Suprapubic skin (tissue), 4 donors: ENCODE data around the gene DAGLA. TPM values are rescaled to one million over a fixed set of nuclear protein-coding genes. Genes with fewer than 3 reads are reported as not detected.
A peak's percentile ranks its signal among the peaks of the same experiment; 100 is the strongest.

Experiments used
- DNase-seq, 2 donors: peaks; one replicate each; pipeline ENCODE4 v3.0.0-alpha.2; 2019; ENCODE audit warnings: low spot score in 2 of 2
- H3K27ac ChIP-seq: fragments of 200-600 bp; sonication (generic); one replicate; pipeline ENCODE4 v1.5.1; 2019
- H3K27me3 ChIP-seq: fragments of 200-600 bp; sonication (generic); one replicate; pipeline ENCODE4 v1.5.1; 2019
- H3K36me3 ChIP-seq: fragments of 200-600 bp; sonication (generic); one replicate; pipeline ENCODE4 v1.5.1; 2019
- H3K4me1 ChIP-seq: fragments of 200-600 bp; sonication (generic); one replicate; pipeline ENCODE4 v1.5.1; 2019
- H3K4me3 ChIP-seq: fragments of 200-600 bp; sonication (generic); one replicate; pipeline ENCODE4 v1.5.1; 2019; ENCODE audit warnings: mild to moderate bottlenecking
- H3K9me3 ChIP-seq: fragments of 200-600 bp; sonication (generic); one replicate; pipeline ENCODE4 v1.5.1; 2019
- EP300 ChIP-seq: sonication (generic); formaldehyde crosslinking; IDR thresholded peaks from one replicate; pipeline ENCODE4 v1.6.1; 2017; ENCODE audit warnings: antibody characterized with exemption
- POLR2A ChIP-seq, 2 donors: fragments of 450-650 bp; IDR thresholded peaks; one replicate each; pipeline ENCODE4 v1.6.1; 2017; ENCODE audit warnings: antibody characterized with exemption in 2 of 2, mild to moderate bottlenecking in 2 of 2, moderate library complexity in 2 of 2
- POLR2AphosphoS5 ChIP-seq, 3 donors: sonication (generic); formaldehyde crosslinking; IDR thresholded peaks; one replicate each; pipeline ENCODE4 v1.6.1; 2017; ENCODE audit warnings: antibody characterized with exemption in 3 of 3
- WGBS: methylation state at CpG from one replicate; pipeline ENCODE4 v1.1.5; 2018; 5-methylcytosine and 5-hydroxymethylcytosine counted together
- total RNA-seq, 4 donors: library from RNA; depleted of rRNA; stranded (reverse); fragments of >200 nt; gene quantifications; one replicate each; pipeline ENCODE4 v1.1.0, GENCODE V29; 2016
- TF ChIP-seq, protein P1 (sequence below), 2 donors: fragments of 200-600 bp in 1 of 2; fragments of 450-650 bp in 1 of 2; sonication (generic) in 1 of 2; IDR thresholded peaks; one replicate each; pipeline ENCODE4 v1.5.1; 2016 to 2019; ENCODE audit warnings: antibody characterized with exemption in 2 of 2, mild to moderate bottlenecking in 1 of 2, moderate library complexity in 1 of 2

The DAGLA gene
- total RNA-seq, 4 donors from 2014 or later, result 0.64 to 1.2 (median 0.87) TPM

DNA sequence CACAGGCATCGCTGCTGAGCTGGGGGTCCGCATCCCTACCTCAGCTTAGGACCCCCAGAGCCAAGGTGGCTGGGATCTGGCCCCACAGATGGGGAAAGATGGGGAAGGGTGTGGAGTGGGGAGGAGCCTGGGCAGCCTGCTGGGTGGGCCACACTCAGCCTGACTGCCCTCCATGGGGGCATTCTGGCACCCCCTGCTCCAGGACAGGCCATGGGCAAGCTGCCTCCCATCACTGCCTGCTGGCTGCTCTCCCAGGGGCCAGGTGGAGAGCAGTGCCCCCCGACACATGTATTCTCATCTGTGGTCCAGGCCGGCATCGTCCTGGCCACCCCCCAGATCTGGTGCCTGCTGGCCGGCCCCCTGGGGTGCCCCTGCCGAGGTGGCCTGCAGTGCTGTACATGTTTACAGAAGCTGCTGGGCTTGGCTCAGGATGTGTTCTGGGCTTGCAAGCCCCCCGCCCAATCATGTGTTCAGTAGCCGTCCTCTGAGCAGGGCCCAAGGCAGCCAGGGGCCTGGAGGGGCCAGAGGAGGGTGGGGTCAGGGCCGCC, 64.5 kb downstream of the DAGLA start:
- Histone ChIP-seq H3K4me1 (peaks cover 10% of the 10 kb centered on the region), H3K27me3 (no peaks in the 10 kb centered on the region), H3K4me3 (no peak overlapping the region), H3K27ac (no peak overlapping the region), H3K36me3 (peaks cover 32% of the 10 kb centered on the region), H3K9me3 (no peaks in the 10 kb centered on the region)
- no peak for DNase-seq
- 87% methylated on average over 3 of the region's 10 CpGs for WGBS
- TF ChIP-seq EP300, result no peak

DNA sequence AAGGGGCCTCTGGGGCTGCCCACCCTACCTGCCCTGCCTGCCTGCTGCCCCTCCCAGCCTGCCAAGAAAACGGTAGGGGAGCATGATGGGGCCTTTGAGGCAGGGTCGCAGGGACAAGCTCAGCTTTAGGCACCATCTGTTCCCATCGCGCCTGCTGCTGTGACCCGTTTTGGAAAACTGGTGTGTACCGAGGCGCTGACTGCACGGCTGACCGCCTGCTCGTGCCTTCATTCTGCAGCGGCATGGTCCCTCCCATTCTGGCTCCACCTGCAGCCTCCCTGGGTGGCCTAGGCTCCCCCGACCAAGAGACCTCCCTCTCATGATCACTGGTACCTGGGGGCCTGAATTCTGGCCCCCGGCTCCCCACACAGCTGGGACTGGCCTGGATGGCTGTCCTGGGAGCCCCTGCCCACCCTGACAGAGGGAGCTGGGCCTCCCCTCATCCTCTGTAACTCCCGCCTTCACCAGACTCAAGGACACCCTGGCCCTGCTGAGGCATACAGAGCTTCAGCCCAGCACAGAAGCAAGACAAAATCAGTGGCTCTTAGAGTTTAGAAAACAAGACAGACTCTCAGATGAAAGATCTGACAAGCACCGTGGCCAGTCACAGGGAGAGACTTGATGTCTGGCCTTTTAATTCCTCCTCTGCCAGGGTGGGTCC, 65.7 kb downstream of the DAGLA start:
- 70% methylated on average over 7 of the region's 15 CpGs for WGBS
- no peak overlapping the region for H3K4me3 ChIP-seq
- TF ChIP-seq POLR2A (IDR thresholded peaks at IDR 0.05) (no peak), POLR2AphosphoS5 (IDR thresholded peaks at IDR 0.05) (no peak), EP300 (no peak)
- TF ChIP-seq, protein P1, sequence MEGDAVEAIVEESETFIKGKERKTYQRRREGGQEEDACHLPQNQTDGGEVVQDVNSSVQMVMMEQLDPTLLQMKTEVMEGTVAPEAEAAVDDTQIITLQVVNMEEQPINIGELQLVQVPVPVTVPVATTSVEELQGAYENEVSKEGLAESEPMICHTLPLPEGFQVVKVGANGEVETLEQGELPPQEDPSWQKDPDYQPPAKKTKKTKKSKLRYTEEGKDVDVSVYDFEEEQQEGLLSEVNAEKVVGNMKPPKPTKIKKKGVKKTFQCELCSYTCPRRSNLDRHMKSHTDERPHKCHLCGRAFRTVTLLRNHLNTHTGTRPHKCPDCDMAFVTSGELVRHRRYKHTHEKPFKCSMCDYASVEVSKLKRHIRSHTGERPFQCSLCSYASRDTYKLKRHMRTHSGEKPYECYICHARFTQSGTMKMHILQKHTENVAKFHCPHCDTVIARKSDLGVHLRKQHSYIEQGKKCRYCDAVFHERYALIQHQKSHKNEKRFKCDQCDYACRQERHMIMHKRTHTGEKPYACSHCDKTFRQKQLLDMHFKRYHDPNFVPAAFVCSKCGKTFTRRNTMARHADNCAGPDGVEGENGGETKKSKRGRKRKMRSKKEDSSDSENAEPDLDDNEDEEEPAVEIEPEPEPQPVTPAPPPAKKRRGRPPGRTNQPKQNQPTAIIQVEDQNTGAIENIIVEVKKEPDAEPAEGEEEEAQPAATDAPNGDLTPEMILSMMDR (IDR thresholded peaks at IDR 0.05), result no peak
- peaks cover 24% of the 10 kb centered on the region for H3K36me3 ChIP-seq
- H3K27ac ChIP-seq, result no peak overlapping the region
- H3K9me3 ChIP-seq, result no peaks in the 10 kb centered on the region
- H3K27me3 ChIP-seq, result no peaks in the 10 kb centered on the region
- no peak for DNase-seq
- H3K4me1 ChIP-seq, result peaks cover 10% of the 10 kb centered on the region

GRCh38 chr11:61746442-61747191, 66.4 kb downstream of the DAGLA start:
- no peak overlapping the region for H3K4me3 ChIP-seq
- no peaks in the 10 kb centered on the region for H3K27me3 ChIP-seq
- WGBS, result 79% methylated on average over 19 of the region's 19 CpGs
- no peak overlapping the region for H3K27ac ChIP-seq
- peaks cover 19% of the 10 kb centered on the region for H3K36me3 ChIP-seq
- peaks cover 10% of the 10 kb centered on the region for H3K4me1 ChIP-seq
- DNase-seq, result no peak
- TF ChIP-seq POLR2AphosphoS5 (IDR thresholded peaks at IDR 0.05) (no peak), POLR2A (IDR thresholded peaks at IDR 0.05) (no peak), EP300 (no peak)
- TF ChIP-seq, protein P1 (IDR thresholded peaks at IDR 0.05), result no peak
- H3K9me3 ChIP-seq, result no peaks in the 10 kb centered on the region

DNA sequence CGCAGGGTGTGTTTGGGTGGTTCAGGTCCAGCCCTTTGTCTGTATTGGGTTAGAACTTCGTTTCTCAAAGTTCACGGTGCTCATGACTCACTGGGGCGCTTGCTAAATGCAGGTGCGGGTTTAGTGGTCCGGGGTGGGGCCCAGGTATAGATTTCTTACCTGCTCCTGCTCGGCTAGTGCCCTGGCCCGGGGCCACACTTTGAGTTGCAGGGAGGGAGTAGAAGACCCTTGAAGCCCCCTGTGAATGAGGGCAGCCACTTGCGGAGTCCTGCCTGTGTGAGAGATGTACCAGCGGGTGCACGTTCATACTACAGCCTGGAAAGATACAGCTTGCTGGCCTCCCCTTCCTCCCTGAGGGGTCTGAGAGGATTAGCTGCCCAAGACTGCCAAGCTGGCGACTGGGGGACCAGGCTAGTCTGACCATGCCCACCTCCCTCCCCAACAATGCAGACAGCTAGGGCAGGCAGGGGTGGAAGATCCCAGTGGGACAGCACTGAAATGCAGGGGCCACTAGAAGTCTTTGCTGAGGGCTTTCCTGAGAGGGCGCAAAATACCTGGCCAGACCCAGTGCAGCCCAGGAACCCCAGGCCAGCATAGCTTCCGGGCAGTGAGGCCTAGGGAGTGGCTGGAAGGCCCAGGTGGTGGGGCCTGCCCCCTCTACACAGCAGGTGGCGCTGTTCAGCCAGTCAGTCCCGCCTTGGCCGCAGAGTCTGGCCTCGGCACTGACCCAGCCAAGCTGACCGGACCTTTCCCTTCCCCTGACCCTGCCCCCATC, 67.2 kb downstream of the DAGLA start:
- WGBS, result 76% methylated on average over 9 of the region's 19 CpGs
- DNase-seq, result peak in 1 of 2 donors; percentile 80
- H3K27ac ChIP-seq, result no peak overlapping the region
- no peak for TF ChIP-seq POLR2A (IDR thresholded peaks at IDR 0.05)
- TF ChIP-seq, protein P1 (IDR thresholded peaks at IDR 0.05), result peak; percentile 51 to 87
- H3K4me3 ChIP-seq, result no peak overlapping the region
- no peaks in the 10 kb centered on the region for H3K27me3 ChIP-seq
- peaks cover 15% of the 10 kb centered on the region for H3K36me3 ChIP-seq
- peaks cover 16% of the 10 kb centered on the region for H3K4me1 ChIP-seq
- no peaks in the 10 kb centered on the region for H3K9me3 ChIP-seq

DNA sequence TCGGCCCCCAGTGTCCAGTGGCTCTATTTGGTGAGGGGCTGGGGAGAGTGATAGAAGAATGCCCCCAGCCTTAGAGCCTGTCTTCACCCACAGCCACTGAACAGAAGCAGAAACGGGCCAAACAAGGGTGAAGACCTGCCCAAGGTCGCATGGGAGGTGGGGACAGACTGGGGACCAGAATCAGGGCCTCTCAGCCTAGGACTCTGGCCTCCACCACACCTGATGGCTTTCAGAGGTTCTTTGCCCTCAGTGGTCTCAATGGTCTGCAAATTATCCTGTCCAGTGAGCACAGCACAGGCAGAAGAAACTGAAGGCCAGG, 67.7 kb downstream of the DAGLA start:
- Histone ChIP-seq H3K36me3 (peaks cover 14% of the 10 kb centered on the region), H3K9me3 (no peaks in the 10 kb centered on the region), H3K4me3 (no peak overlapping the region), H3K4me1 (peaks cover 17% of the 10 kb centered on the region), H3K27me3 (peaks cover 3% of the 10 kb centered on the region), H3K27ac (no peak overlapping the region)
- DNase-seq, result no peak
- 33% methylated on average over 3 of the region's 3 CpGs for WGBS
- TF ChIP-seq POLR2AphosphoS5 (IDR thresholded peaks at IDR 0.05), result no peak
- TF ChIP-seq EP300, result no peak
- TF ChIP-seq, protein P1 (IDR thresholded peaks at IDR 0.05), result no peak
- no peak for TF ChIP-seq POLR2A (IDR thresholded peaks at IDR 0.05)
